HepG2 (cell line): ENCODE data around the gene SLC16A3. TPM values are rescaled to one million over a fixed set of nuclear protein-coding genes. Genes with fewer than 3 reads are reported as not detected.
A peak's percentile ranks its signal among the peaks of the same experiment; 100 is the strongest.

Experiments used
- ATAC-seq: fragments of 200-7000 bp; cut with Tn5 transposase; 3 replicates; pipeline ENCODE4 v1.9.1; 2020; ENCODE audit warnings: mild to moderate bottlenecking, moderate library complexity
- BruUV-seq: library from RNA; stranded (reverse); fragments of 400-500 nt; replicated peaks from 2 replicates; lab custom pipeline; 2021; lab: Mats Ljungman, UMichigan
- CTCF ChIA-PET: fragments of 300-600 bp; formaldehyde crosslinking; extraction: SDS; loops from one replicate; lab custom pipeline; 2021; ENCODE audit warnings: low total read pairs, inconsistent platforms, low intra/inter-chr PET ratio; lab: Yijun Ruan, JAX
- POLR2A ChIA-PET: fragments of 350-600 bp; sonication (Branson Sonifier 250); formaldehyde crosslinking; loops from one replicate; lab custom pipeline; 2020; ENCODE audit warnings: antibody characterized with exemption, inconsistent platforms; lab: Yijun Ruan, JAX
- DNase-seq: peaks from one replicate; pipeline ENCODE4 v3.0.0-alpha.2; 2015; ENCODE audit warnings: low spot score
- FAIRE-seq: peaks from 3 replicates; lab custom pipeline; 2011; peaks lifted over from hg19 to GRCh38; lab: Jason Lieb, UNC
- H2AFZ ChIP-seq: one replicate; pipeline ENCODE4 v1.6.1; 2011; ENCODE audit warnings: low read length, inconsistent platforms
- H3K27ac ChIP-seq: fragments of 300-600 bp; 3 replicates; pipeline ENCODE4 v1.8.0; 2011; ENCODE audit warnings: mixed run types, mild to moderate bottlenecking, mixed read lengths, low read length, inconsistent platforms; ENCODE audit not compliant: insufficient read depth; ENCODE audit errors: extremely low read length
- H3K27me3 ChIP-seq, 2 experiments: fragments of 200-600 bp in 1 of 2; 2 replicates in 1 of 2; 3 replicates in 1 of 2; pipeline versions ENCODE4 v1.6.0 to v1.8.0; 2011; ENCODE audit warnings: low read length in 2 of 2, mild to moderate bottlenecking in 2 of 2, moderate library complexity in 2 of 2, inconsistent platforms in 1 of 2; ENCODE audit not compliant: insufficient read depth in 2 of 2, control insufficient read depth in 1 of 2
- H3K36me3 ChIP-seq, 2 experiments: fragments of 200-600 bp in 1 of 2; replicated peaks in 1 of 2; 2 replicates in 1 of 2; 3 replicates in 1 of 2; pipeline versions ENCODE4 v1.5.1 to v1.8.0; 2011; ENCODE audit warnings: low read length in 2 of 2, inconsistent platforms in 1 of 2; ENCODE audit not compliant: insufficient read depth in 2 of 2, control insufficient read depth in 1 of 2
- H3K4me1 ChIP-seq: 2 replicates; pipeline ENCODE4 v1.5.1; 2012; ENCODE audit warnings: low read length, inconsistent platforms; ENCODE audit not compliant: insufficient read depth
- H3K4me2 ChIP-seq: 2 replicates; pipeline ENCODE4 v1.6.0; 2011; ENCODE audit warnings: low read depth, low read length, inconsistent platforms
- H3K4me3 ChIP-seq, 3 experiments: fragments of 200-600 bp in 1 of 3; sonication (generic), shearing (Covaris generic) in 1 of 3; replicated peaks in 1 of 3; 2 replicates each; pipeline ENCODE4 v1.5.1; 2011 to 2016; ENCODE audit warnings: low read length in 3 of 3, inconsistent platforms in 2 of 3, low read depth in 2 of 3, mild to moderate bottlenecking in 2 of 3, control low read depth in 1 of 3, mixed read lengths in 1 of 3; ENCODE audit not compliant: insufficient read depth in 1 of 3
- H3K79me2 ChIP-seq: one replicate; pipeline ENCODE4 v1.6.1; 2011; ENCODE audit warnings: low read length, inconsistent platforms; ENCODE audit not compliant: insufficient read depth
- H3K9ac ChIP-seq: 2 replicates; pipeline ENCODE4 v1.6.0; 2011; ENCODE audit warnings: mild to moderate bottlenecking, low read depth, low read length, inconsistent platforms; ENCODE audit not compliant: insufficient read depth
- H3K9me3 ChIP-seq: 2 replicates; pipeline ENCODE4 v1.5.1; 2012; ENCODE audit warnings: mild to moderate bottlenecking, low read length
- H4K20me1 ChIP-seq: 2 replicates; pipeline ENCODE4 v1.6.0; 2011; ENCODE audit warnings: inconsistent platforms, mild to moderate bottlenecking, low read length, moderate library complexity; ENCODE audit not compliant: insufficient read depth
- AGO2 ChIP-seq: fragments of 200-400 bp; formaldehyde crosslinking; optimal IDR thresholded peaks from 2 replicates; pipeline ENCODE3; 2017; ENCODE audit warnings: mild to moderate bottlenecking, low read depth, low read length, moderate library complexity
- PRMT3 ChIP-seq: sonication (generic); formaldehyde crosslinking; IDR thresholded peaks from 2 replicates; pipeline ENCODE4 v1.8.1; 2022; ENCODE audit warnings: low read depth, mild to moderate bottlenecking, moderate library complexity, missing genetic modification reagents, borderline replicate concordance
- RBM22 ChIP-seq: fragments of 200-400 bp; formaldehyde crosslinking; optimal IDR thresholded peaks from 2 replicates; pipeline ENCODE3; 2017; ENCODE audit warnings: mild to moderate bottlenecking, low read length, moderate library complexity
- TBP ChIP-seq: sonication (generic); formaldehyde crosslinking; IDR thresholded peaks from 2 replicates; pipeline ENCODE4 v1.5.0; 2020; ENCODE audit warnings: missing genetic modification reagents
- ZBTB39 ChIP-seq: sonication (generic); formaldehyde crosslinking; IDR thresholded peaks from 2 replicates; pipeline ENCODE4 v1.5.0; 2020; ENCODE audit warnings: missing genetic modification reagents
- WGBS: methylation state at CpG from one replicate; pipeline ENCODE4 v1.1.6; 2017; ENCODE audit warnings: low lambda C conversion rate; 5-methylcytosine and 5-hydroxymethylcytosine counted together
- in situ Hi-C: cut with HindIII; loops from 2 replicates; pipeline ENCODE4 v1.10.0; 2017; ENCODE audit warnings: low pct_unique_long_range_greater_than_20kb; ENCODE audit not compliant: extremely low pct_ligation_motif_present
- intact Hi-C: fragments of 100-400 bp; cut with micrococcal nuclease; formaldehyde crosslinking; loops from one replicate; pipeline ENCODE4 v1.10.0; 2022; ENCODE audit not compliant: unreplicated experiment
- polyA plus RNA-seq, 8 experiments: library from polyadenylated mRNA; depleted of rRNA in 3 of 8; stranded (reverse) in 7 of 8; unstranded in 1 of 8; fragments of >200 nt; fragmentation: Illumina TruSeq in 4 of 8; extraction: Trizol in 4 of 8; gene quantifications; 2 replicates each; pipeline versions ENCODE4 v1.2.1 to v1.2.3, GENCODE V29; 2011 to 2016; ENCODE audit warnings: low read depth in 4 of 8, missing spikeins in 1 of 8, mixed read lengths in 1 of 8; ENCODE audit not compliant: insufficient read depth in 1 of 8
- total RNA-seq, 5 experiments: library from RNA; depleted of rRNA; stranded (reverse); fragments of >200 nt; fragmentation: Illumina TruSeq; extraction: Trizol; gene quantifications; 2 replicates each; pipeline ENCODE4 v1.2.3, GENCODE V29; 2016; ENCODE audit warnings: low read depth in 1 of 5
- TF ChIP-seq, protein P1 (sequence below): sonication (generic); formaldehyde crosslinking; IDR thresholded peaks from 2 replicates; pipeline ENCODE4 v1.4.0; 2020; ENCODE audit warnings: mild to moderate bottlenecking, missing genetic modification reagents, borderline replicate concordance
- TF ChIP-seq, protein P2 (sequence below): sonication (generic); formaldehyde crosslinking; IDR thresholded peaks from 2 replicates; pipeline ENCODE4 v1.5.1; 2020; ENCODE audit warnings: mild to moderate bottlenecking, missing genetic modification reagents, moderate library complexity

The SLC16A3 gene
- total and polyA plus RNA-seq, 2 of the 13 experiments (the other 11 are each of a cell fraction or from before 2014, with no cell fraction given), result 242 to 349 TPM

DNA sequence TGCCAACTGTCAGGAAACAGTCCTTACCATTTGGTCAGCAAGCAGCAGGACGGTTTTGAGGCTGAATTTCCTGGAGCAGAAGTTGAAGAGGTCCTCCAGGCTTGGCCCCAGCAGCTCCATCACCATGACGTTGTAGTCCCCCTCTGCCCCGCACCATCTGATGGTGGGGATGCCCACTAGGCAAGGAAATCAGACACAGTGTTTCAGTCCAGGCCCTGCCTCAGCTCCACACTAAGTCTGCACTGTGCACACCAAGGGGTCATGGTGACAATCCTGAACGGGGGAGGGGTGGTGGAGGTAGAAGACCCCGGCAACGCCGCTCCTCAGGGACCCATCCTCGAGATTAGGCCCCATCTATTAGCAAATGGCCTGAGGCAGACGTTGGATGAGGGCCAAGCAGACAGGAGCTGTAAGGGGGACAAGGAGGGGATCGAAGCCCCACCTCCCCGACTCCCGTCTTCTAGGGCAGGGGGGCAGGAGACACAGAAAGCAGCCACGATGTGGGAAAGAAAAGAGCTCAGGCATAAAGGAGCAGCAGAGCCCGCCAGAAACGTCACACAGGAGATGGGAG lies 26.6 kb downstream of the SLC16A3 start:
- no peak overlapping the region for H3K9ac ChIP-seq
- H3K79me2 ChIP-seq, result peaks cover 25% of the 10 kb centered on the region
- H3K36me3 ChIP-seq, result peaks cover 54 to 82% of the 10 kb centered on the region in 2 experiments
- in situ Hi-C loops, result no loop called here
- no peaks in the 10 kb centered on the region for H3K27me3 ChIP-seq
- no peak overlapping the region for H3K4me3 ChIP-seq
- no peak for ATAC-seq
- no peak overlapping the region for H3K27ac ChIP-seq
- CTCF ChIA-PET, result no interaction called here
- no peak for DNase-seq
- no peak overlapping the region for H2AFZ ChIP-seq
- peaks cover 21% of the 10 kb centered on the region for H4K20me1 ChIP-seq
- no peaks in the 10 kb centered on the region for H3K4me1 ChIP-seq
- WGBS, result 97% methylated on average over 15 of the region's 15 CpGs
- TF ChIP-seq ZBTB39 (CRISPR knock-in tag) (0 out of 2 replicates have a peak, but pooled peaks have one; percentile 27), PRMT3 (CRISPR knock-in tag) (no peak), RBM22 (no peak), AGO2 (peak; percentile 11), TBP (CRISPR knock-in tag) (no peak)
- TF ChIP-seq, protein P1, sequence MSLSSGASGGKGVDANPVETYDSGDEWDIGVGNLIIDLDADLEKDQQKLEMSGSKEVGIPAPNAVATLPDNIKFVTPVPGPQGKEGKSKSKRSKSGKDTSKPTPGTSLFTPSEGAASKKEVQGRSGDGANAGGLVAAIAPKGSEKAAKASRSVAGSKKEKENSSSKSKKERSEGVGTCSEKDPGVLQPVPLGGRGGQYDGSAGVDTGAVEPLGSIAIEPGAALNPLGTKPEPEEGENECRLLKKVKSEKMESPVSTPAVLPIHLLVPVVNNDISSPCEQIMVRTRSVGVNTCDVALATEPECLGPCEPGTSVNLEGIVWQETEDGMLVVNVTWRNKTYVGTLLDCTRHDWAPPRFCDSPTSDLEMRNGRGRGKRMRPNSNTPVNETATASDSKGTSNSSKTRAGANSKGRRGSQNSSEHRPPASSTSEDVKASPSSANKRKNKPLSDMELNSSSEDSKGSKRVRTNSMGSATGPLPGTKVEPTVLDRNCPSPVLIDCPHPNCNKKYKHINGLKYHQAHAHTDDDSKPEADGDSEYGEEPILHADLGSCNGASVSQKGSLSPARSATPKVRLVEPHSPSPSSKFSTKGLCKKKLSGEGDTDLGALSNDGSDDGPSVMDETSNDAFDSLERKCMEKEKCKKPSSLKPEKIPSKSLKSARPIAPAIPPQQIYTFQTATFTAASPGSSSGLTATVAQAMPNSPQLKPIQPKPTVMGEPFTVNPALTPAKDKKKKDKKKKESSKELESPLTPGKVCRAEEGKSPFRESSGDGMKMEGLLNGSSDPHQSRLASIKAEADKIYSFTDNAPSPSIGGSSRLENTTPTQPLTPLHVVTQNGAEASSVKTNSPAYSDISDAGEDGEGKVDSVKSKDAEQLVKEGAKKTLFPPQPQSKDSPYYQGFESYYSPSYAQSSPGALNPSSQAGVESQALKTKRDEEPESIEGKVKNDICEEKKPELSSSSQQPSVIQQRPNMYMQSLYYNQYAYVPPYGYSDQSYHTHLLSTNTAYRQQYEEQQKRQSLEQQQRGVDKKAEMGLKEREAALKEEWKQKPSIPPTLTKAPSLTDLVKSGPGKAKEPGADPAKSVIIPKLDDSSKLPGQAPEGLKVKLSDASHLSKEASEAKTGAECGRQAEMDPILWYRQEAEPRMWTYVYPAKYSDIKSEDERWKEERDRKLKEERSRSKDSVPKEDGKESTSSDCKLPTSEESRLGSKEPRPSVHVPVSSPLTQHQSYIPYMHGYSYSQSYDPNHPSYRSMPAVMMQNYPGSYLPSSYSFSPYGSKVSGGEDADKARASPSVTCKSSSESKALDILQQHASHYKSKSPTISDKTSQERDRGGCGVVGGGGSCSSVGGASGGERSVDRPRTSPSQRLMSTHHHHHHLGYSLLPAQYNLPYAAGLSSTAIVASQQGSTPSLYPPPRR (CRISPR knock-in tag), result no peak
- TF ChIP-seq, protein P2, sequence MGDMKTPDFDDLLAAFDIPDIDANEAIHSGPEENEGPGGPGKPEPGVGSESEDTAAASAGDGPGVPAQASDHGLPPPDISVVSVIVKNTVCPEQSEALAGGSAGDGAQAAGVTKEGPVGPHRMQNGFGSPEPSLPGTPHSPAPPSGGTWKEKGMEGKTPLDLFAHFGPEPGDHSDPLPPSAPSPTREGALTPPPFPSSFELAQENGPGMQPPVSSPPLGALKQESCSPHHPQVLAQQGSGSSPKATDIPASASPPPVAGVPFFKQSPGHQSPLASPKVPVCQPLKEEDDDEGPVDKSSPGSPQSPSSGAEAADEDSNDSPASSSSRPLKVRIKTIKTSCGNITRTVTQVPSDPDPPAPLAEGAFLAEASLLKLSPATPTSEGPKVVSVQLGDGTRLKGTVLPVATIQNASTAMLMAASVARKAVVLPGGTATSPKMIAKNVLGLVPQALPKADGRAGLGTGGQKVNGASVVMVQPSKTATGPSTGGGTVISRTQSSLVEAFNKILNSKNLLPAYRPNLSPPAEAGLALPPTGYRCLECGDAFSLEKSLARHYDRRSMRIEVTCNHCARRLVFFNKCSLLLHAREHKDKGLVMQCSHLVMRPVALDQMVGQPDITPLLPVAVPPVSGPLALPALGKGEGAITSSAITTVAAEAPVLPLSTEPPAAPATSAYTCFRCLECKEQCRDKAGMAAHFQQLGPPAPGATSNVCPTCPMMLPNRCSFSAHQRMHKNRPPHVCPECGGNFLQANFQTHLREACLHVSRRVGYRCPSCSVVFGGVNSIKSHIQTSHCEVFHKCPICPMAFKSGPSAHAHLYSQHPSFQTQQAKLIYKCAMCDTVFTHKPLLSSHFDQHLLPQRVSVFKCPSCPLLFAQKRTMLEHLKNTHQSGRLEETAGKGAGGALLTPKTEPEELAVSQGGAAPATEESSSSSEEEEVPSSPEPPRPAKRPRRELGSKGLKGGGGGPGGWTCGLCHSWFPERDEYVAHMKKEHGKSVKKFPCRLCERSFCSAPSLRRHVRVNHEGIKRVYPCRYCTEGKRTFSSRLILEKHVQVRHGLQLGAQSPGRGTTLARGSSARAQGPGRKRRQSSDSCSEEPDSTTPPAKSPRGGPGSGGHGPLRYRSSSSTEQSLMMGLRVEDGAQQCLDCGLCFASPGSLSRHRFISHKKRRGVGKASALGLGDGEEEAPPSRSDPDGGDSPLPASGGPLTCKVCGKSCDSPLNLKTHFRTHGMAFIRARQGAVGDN, result peak; percentile 15; the same call in 1 of the 2 replicates
- BruUV-seq, result no TSS peak
- no peak for FAIRE-seq
- intact Hi-C loops, result loop anchor here (5.0 kb wide), 1 partner anchor 42 kb away; no protein-coding TSS in a partner anchor
- no peaks in the 10 kb centered on the region for H3K9me3 ChIP-seq
- POLR2A ChIA-PET, result interaction anchor here (0.6 to 3.2 kb wide), 3 partner anchors 11 to 44 kb away, joined by 3 to 11 read pairs (median 4); no protein-coding TSS in a partner anchor
- no peak overlapping the region for H3K4me2 ChIP-seq
